ENCODE measurements around the gene CDH16.
"Not testable (repeated sequence)": the region's sequence is repeated elsewhere in the genome, so short reads cannot be mapped to it uniquely, and the experiment has no call there.

Gene CDH16

GRCh38 chr16:66898207-66898606 is 20.5 kb downstream of the CDH16 start:
- no peak overlapping the region for H3K27ac ChIP-seq (ENCODE audit: insufficient read depth in 1 of 2, low read depth in 1 of 2, low read length in 2 of 2, poor library complexity in 1 of 2, severe bottlenecking in 2 of 2)
- no peaks in the 10 kb centered on the region for H3K27me3 ChIP-seq (replicated peaks in 2 of 5; ENCODE audit: control insufficient read depth in 4 of 5, insufficient read depth in 5 of 5, low read length in 4 of 5)
- ChIA-PET CTCF (interaction anchor here (0.7 to 30.6 kb wide), 6 partner anchors 10 to 118 kb away, joined by 3 to 473 read pairs (median 4); partner anchors contain the start of genes CDH16 and RRAD), POLR2A (no interaction called here)
- H3K9me3 ChIP-seq (ENCODE audit: control extremely low read depth in 1 of 5, control insufficient read depth in 4 of 5, insufficient read depth in 2 of 5, low read depth in 1 of 5, low read length in 4 of 5) = no peaks in the 10 kb centered on the region
- peaks cover 0 to 10% (median 2%) of the 10 kb centered on the region in 4 experiments for H3K4me1 ChIP-seq (ENCODE audit: control extremely low read depth in 1 of 4, control insufficient read depth in 4 of 4, insufficient read depth in 4 of 4, low read length in 3 of 4)
- DNase-seq = no peak
- 100% methylated on average over 1 of the region's 3 CpGs for WGBS (ENCODE audit: insufficient coverage)
- no peaks in the 10 kb centered on the region for H3K36me3 ChIP-seq (ENCODE audit: control insufficient read depth in 4 of 4, insufficient read depth in 4 of 4, low read length in 3 of 4)
- no peak overlapping the region for H3K4me3 ChIP-seq (ENCODE audit: control insufficient read depth in 1 of 7, extremely low read depth in 1 of 7, insufficient read depth in 4 of 7, low read depth in 2 of 7, low read length in 6 of 7)

GRCh38 chr16:66896682-66897081 is 22.0 kb downstream of the CDH16 start:
- DNase-seq; H3K27ac ChIP-seq (ENCODE audit: insufficient read depth in 1 of 2, low read depth in 1 of 2, low read length in 2 of 2, poor library complexity in 1 of 2, severe bottlenecking in 2 of 2); H3K36me3 ChIP-seq (ENCODE audit: control insufficient read depth in 4 of 4, insufficient read depth in 4 of 4, low read length in 3 of 4); H3K4me3 ChIP-seq (ENCODE audit: control insufficient read depth in 1 of 7, extremely low read depth in 1 of 7, insufficient read depth in 4 of 7, low read depth in 2 of 7, low read length in 6 of 7); H3K9me3 ChIP-seq (ENCODE audit: control extremely low read depth in 1 of 5, control insufficient read depth in 4 of 5, insufficient read depth in 2 of 5, low read depth in 1 of 5, low read length in 4 of 5); POLR2A ChIA-PET; H3K27me3 ChIP-seq (replicated peaks in 2 of 5; ENCODE audit: control insufficient read depth in 4 of 5, insufficient read depth in 5 of 5, low read length in 4 of 5): not testable (repeated sequence)
- peaks cover 0 to 10% (median 2%) of the 10 kb centered on the region in 4 experiments for H3K4me1 ChIP-seq (ENCODE audit: control extremely low read depth in 1 of 4, control insufficient read depth in 4 of 4, insufficient read depth in 4 of 4, low read length in 3 of 4)
- WGBS (ENCODE audit: insufficient coverage) = 100% methylated on average over 4 of the region's 5 CpGs
- CTCF ChIA-PET = interaction anchor here (1.5 to 30.6 kb wide), 7 partner anchors 9 to 80 kb away, joined by 5 to 473 read pairs (median 11); partner anchors contain the start of genes CDH16 and RRAD

GRCh38 chr16:66895999-66896398 is 22.7 kb downstream of the CDH16 start:
- Histone ChIP-seq H3K4me3 (ENCODE audit: control insufficient read depth in 1 of 7, extremely low read depth in 1 of 7, insufficient read depth in 4 of 7, low read depth in 2 of 7, low read length in 6 of 7) (no peak overlapping the region), H3K36me3 (ENCODE audit: control insufficient read depth in 4 of 4, insufficient read depth in 4 of 4, low read length in 3 of 4) (no peaks in the 10 kb centered on the region), H3K27ac (ENCODE audit: insufficient read depth in 1 of 2, low read depth in 1 of 2, low read length in 2 of 2, poor library complexity in 1 of 2, severe bottlenecking in 2 of 2) (no peak overlapping the region), H3K27me3 (replicated peaks in 2 of 5; ENCODE audit: control insufficient read depth in 4 of 5, insufficient read depth in 5 of 5, low read length in 4 of 5) (no peaks in the 10 kb centered on the region), H3K9me3 (ENCODE audit: control extremely low read depth in 1 of 5, control insufficient read depth in 4 of 5, insufficient read depth in 2 of 5, low read depth in 1 of 5, low read length in 4 of 5) (no peaks in the 10 kb centered on the region), H3K4me1 (ENCODE audit: control extremely low read depth in 1 of 4, control insufficient read depth in 4 of 4, insufficient read depth in 4 of 4, low read length in 3 of 4) (peaks cover 0 to 10% (median 2%) of the 10 kb centered on the region in 4 experiments)
- DNase-seq = no peak
- ChIA-PET POLR2A (no interaction called here), CTCF (interaction anchor here (0.7 to 30.6 kb wide), 19 partner anchors 8 to 273 kb away, joined by 3 to 473 read pairs (median 6); partner anchors contain the start of genes CDH16, PDP2 and RRAD)
- 95% methylated on average over 3 of the region's 3 CpGs for WGBS (ENCODE audit: insufficient coverage)

- ChIA-PET POLR2A (no interaction called here), CTCF (interaction anchor here (0.7 to 30.6 kb wide), 25 partner anchors 8 to 273 kb away, joined by 3 to 473 read pairs (median 5); partner anchors contain the start of genes CDH16, CES3, PDP2 and RRAD)
- Histone ChIP-seq H3K4me3 (ENCODE audit: control insufficient read depth in 1 of 7, extremely low read depth in 1 of 7, insufficient read depth in 4 of 7, low read depth in 2 of 7, low read length in 6 of 7) (no peak overlapping the region), H3K9me3 (ENCODE audit: control extremely low read depth in 1 of 5, control insufficient read depth in 4 of 5, insufficient read depth in 2 of 5, low read depth in 1 of 5, low read length in 4 of 5) (no peaks in the 10 kb centered on the region), H3K27ac (ENCODE audit: insufficient read depth in 1 of 2, low read depth in 1 of 2, low read length in 2 of 2, poor library complexity in 1 of 2, severe bottlenecking in 2 of 2) (no peak overlapping the region), H3K4me1 (ENCODE audit: control extremely low read depth in 1 of 4, control insufficient read depth in 4 of 4, insufficient read depth in 4 of 4, low read length in 3 of 4) (peaks cover 0 to 10% (median 2%) of the 10 kb centered on the region in 4 experiments), H3K27me3 (replicated peaks in 2 of 5; ENCODE audit: control insufficient read depth in 4 of 5, insufficient read depth in 5 of 5, low read length in 4 of 5) (no peaks in the 10 kb centered on the region), H3K36me3 (ENCODE audit: control insufficient read depth in 4 of 4, insufficient read depth in 4 of 4, low read length in 3 of 4) (no peaks in the 10 kb centered on the region)
- no peak for DNase-seq
- 99% methylated on average over 5 of the region's 5 CpGs for WGBS (ENCODE audit: insufficient coverage)
These were observed 23.1 kb downstream of the CDH16 start for GRCh38 chr16:66895689-66895979.

GRCh38 chr16:66894948-66895688 is 23.6 kb downstream of the CDH16 start:
- DNase-seq = peak; percentile 75 to 87 (median 81)
- Histone ChIP-seq H3K4me3 (ENCODE audit: control insufficient read depth in 1 of 7, extremely low read depth in 1 of 7, insufficient read depth in 4 of 7, low read depth in 2 of 7, low read length in 6 of 7) (no peak overlapping the region), H3K27me3 (replicated peaks in 2 of 5; ENCODE audit: control insufficient read depth in 4 of 5, insufficient read depth in 5 of 5, low read length in 4 of 5) (no peaks in the 10 kb centered on the region), H3K36me3 (ENCODE audit: control insufficient read depth in 4 of 4, insufficient read depth in 4 of 4, low read length in 3 of 4) (no peaks in the 10 kb centered on the region), H3K9me3 (ENCODE audit: control extremely low read depth in 1 of 5, control insufficient read depth in 4 of 5, insufficient read depth in 2 of 5, low read depth in 1 of 5, low read length in 4 of 5) (no peaks in the 10 kb centered on the region), H3K4me1 (ENCODE audit: control extremely low read depth in 1 of 4, control insufficient read depth in 4 of 4, insufficient read depth in 4 of 4, low read length in 3 of 4) (peaks cover 0 to 8% (median 1%) of the 10 kb centered on the region in 4 experiments), H3K27ac (ENCODE audit: insufficient read depth in 1 of 2, low read depth in 1 of 2, low read length in 2 of 2, poor library complexity in 1 of 2, severe bottlenecking in 2 of 2) (no peak overlapping the region)
- WGBS (ENCODE audit: insufficient coverage) = 51% methylated on average over 10 of the region's 11 CpGs
- POLR2A ChIA-PET = no interaction called here
- CTCF ChIA-PET = interaction anchor here (0.8 to 30.6 kb wide), 25 partner anchors 9 to 273 kb away, joined by 3 to 473 read pairs (median 5); partner anchors contain the start of genes CDH16, CES3, PDP2 and RRAD

GRCh38 chr16:66894055-66894454 is 24.6 kb downstream of the CDH16 start:
- Histone ChIP-seq H3K36me3 (ENCODE audit: control insufficient read depth in 4 of 4, insufficient read depth in 4 of 4, low read length in 3 of 4) (no peaks in the 10 kb centered on the region), H3K4me3 (ENCODE audit: control insufficient read depth in 1 of 7, extremely low read depth in 1 of 7, insufficient read depth in 4 of 7, low read depth in 2 of 7, low read length in 6 of 7) (no peak overlapping the region), H3K4me1 (ENCODE audit: control extremely low read depth in 1 of 4, control insufficient read depth in 4 of 4, insufficient read depth in 4 of 4, low read length in 3 of 4) (no peaks in the 10 kb centered on the region), H3K9me3 (ENCODE audit: control extremely low read depth in 1 of 5, control insufficient read depth in 4 of 5, insufficient read depth in 2 of 5, low read depth in 1 of 5, low read length in 4 of 5) (no peaks in the 10 kb centered on the region), H3K27me3 (replicated peaks in 2 of 5; ENCODE audit: control insufficient read depth in 4 of 5, insufficient read depth in 5 of 5, low read length in 4 of 5) (no peaks in the 10 kb centered on the region), H3K27ac (ENCODE audit: insufficient read depth in 1 of 2, low read depth in 1 of 2, low read length in 2 of 2, poor library complexity in 1 of 2, severe bottlenecking in 2 of 2) (no peak overlapping the region)
- ChIA-PET CTCF (interaction anchor here (1.2 to 30.6 kb wide), 7 partner anchors 12 to 72 kb away, joined by 3 to 473 read pairs (median 6); partner anchors contain the start of genes CDH16 and RRAD), POLR2A (no interaction called here)
- 96% methylated on average over 2 of the region's 2 CpGs for WGBS (ENCODE audit: insufficient coverage)
- no peak for DNase-seq

GRCh38 chr16:66891797-66892196 is 26.9 kb downstream of the CDH16 start:
- peaks cover 0 to 1% (median 0%) of the 10 kb centered on the region in 4 experiments for H3K4me1 ChIP-seq (ENCODE audit: control extremely low read depth in 1 of 4, control insufficient read depth in 4 of 4, insufficient read depth in 4 of 4, low read length in 3 of 4)
- ChIA-PET POLR2A (interaction anchor here (0.7 kb wide), 1 partner anchor 465 kb away, joined by 3 read pairs; no protein-coding TSS in a partner anchor), CTCF (interaction anchor here (0.8 to 30.6 kb wide), 12 partner anchors 10 to 70 kb away, joined by 3 to 473 read pairs (median 6); partner anchors contain the start of genes CDH16, PDP2 and RRAD)
- WGBS (ENCODE audit: insufficient coverage) = 89% methylated on average over 1 of the region's 6 CpGs
- peaks cover 0 to 5% (median under 1%) of the 10 kb centered on the region in 4 experiments for H3K36me3 ChIP-seq (ENCODE audit: control insufficient read depth in 4 of 4, insufficient read depth in 4 of 4, low read length in 3 of 4)
- H3K27me3 ChIP-seq (replicated peaks in 2 of 5; ENCODE audit: control insufficient read depth in 4 of 5, insufficient read depth in 5 of 5, low read length in 4 of 5) = no peaks in the 10 kb centered on the region
- DNase-seq = no peak
- H3K9me3 ChIP-seq (ENCODE audit: control extremely low read depth in 1 of 5, control insufficient read depth in 4 of 5, insufficient read depth in 2 of 5, low read depth in 1 of 5, low read length in 4 of 5) = no peaks in the 10 kb centered on the region
- H3K27ac ChIP-seq (ENCODE audit: insufficient read depth in 1 of 2, low read depth in 1 of 2, low read length in 2 of 2, poor library complexity in 1 of 2, severe bottlenecking in 2 of 2) = no peak overlapping the region
- H3K4me3 ChIP-seq (ENCODE audit: control insufficient read depth in 1 of 7, extremely low read depth in 1 of 7, insufficient read depth in 4 of 7, low read depth in 2 of 7, low read length in 6 of 7) = no peak overlapping the region

Data from common myeloid progenitor, CD34-positive (primary cell).